ENCODE data around the gene PPM1K.

Gene PPM1K

DNA sequence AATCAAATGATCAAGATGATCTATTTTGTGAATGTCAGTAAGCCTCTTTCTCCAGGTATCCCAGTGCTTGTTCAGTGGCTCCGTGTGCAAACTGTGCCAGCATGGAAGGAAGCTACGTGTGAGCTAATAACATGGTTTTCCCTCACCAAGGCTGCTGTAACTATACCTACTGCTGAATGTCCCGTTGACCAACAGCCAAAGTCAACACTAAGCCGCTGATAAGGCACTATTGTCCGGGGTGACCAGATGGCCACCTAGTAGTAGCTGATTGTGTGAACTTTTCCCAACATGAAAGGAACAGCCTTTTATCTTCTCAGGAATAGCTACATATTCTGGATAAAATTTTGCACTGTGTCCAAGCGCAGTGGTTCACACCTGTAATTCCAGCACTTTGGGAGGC lies 68.0 kb downstream of the PPM1K start:
- no peak for DNase-seq

DNA sequence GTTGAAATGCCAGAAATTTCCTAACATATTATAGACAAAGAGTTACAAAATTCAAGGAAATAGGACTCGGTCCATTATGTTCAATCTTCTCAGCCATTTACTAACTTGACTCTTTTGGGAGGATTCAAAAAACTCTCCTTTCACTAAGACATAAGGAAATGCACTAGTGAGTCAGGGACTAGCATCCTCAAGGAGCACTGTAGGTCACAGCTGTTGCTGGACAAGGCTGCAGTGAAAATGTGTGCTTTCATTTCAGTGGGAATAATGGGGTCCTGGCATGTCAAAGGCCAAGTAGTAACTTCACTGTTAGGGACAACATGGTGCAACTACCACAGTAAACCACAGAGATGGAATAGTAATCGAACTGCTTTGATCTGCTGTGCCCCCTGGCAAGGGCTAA lies 69.0 kb downstream of the PPM1K start:
- no peak for DNase-seq

DNA sequence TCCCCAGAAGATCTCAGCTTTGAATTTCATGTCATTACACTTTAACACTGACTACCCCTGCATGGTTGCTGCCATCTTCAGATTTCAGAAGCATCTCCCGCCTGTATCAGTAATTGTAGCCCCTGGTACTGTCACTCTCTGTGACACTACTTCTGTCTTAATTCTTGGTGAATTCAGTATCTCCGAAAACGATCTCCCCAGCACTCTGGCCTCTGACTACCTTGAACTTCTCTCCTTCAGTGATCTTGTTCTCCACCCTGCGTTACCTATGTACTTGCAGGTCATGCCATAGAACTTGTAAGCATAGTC lies 72.2 kb downstream of the PPM1K start:
- no peak for DNase-seq

DNA sequence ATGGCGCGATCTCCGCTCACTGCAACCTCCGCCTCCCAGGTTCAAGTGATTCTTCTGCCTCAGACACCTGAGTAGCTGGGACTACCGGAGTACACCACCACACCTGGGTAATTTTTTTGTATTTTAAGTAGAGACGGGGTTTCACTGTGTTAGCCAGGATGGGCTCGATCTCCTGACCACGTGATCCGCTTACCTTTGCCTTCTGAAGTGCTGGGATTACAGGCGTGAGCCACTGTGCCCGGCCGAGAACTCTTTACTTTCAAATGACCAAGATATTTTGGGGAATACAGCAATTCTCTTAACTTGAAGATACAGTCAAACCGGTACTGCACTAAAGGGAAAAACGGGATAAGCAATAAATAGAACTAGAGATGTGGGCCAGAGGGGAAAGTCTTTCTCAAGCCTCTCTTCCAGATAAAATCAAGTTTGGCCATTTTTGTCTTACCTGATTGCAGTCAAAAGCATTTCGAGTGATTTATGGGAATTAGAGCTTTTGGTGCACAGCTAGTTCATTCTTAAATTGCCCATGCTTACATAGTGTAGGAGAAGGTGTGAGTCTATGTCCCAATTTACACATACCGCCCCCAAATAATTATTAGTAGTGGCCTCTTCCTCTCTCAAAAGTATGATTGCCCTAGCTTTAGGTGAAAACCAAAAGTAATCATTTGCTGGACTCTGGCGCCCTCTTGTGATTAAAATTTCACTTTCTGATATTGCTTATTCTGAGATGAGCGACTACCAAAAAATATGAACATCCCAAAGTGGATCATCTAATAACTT lies 72.7 kb downstream of the PPM1K start:
- DNase-seq: peak; percentile 14

DNA sequence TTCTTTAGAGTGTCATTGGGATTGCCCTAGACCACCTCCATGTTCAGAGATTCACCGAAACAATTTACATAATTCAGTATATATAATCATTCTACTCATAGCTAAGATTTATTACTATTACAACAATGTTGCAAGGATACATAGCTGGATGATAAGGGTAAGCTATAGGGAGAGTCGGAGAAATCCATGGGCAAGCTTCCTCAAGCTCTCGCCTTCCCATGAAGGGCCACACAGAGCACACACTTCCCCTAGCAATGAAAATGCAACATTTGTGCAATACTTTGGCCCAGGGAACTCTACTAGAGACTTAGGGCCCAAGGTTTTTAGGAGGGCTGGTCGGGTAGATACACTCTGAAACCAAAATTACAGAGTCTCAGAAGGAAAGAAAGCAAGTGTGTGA lies 76.2 kb downstream of the PPM1K start:
- DNase-seq: no peak
